ENCODE data around the gene SUN1.

SUN1 gene

DNA sequence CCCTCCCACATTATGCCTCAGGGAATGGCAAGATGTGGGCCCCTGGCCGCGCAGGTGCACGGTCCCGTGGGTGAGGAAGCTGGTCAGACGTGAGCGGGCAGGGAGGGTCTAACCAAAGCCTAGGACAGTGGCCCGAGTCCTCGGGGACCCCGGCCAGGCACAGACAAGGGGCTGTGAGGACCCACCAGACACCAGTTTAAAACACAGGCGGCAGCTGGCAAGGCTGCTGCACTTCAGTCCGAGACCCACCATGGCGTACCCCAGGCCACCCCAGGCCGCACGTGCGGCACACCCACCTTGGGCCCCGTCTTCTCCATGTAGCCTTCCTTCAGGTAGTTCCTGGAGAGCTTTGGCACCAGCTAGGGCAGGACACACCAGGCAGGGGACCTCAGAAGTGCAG is 67.5 kb downstream of the SUN1 start:
- no peak for DNase-seq (ENCODE audit: low read depth)
- no peak for TF ChIP-seq POLR2A (IDR thresholded peaks at IDR 0.05; ENCODE audit: extremely low read depth, insufficient read length)
- TF ChIP-seq, protein P1, sequence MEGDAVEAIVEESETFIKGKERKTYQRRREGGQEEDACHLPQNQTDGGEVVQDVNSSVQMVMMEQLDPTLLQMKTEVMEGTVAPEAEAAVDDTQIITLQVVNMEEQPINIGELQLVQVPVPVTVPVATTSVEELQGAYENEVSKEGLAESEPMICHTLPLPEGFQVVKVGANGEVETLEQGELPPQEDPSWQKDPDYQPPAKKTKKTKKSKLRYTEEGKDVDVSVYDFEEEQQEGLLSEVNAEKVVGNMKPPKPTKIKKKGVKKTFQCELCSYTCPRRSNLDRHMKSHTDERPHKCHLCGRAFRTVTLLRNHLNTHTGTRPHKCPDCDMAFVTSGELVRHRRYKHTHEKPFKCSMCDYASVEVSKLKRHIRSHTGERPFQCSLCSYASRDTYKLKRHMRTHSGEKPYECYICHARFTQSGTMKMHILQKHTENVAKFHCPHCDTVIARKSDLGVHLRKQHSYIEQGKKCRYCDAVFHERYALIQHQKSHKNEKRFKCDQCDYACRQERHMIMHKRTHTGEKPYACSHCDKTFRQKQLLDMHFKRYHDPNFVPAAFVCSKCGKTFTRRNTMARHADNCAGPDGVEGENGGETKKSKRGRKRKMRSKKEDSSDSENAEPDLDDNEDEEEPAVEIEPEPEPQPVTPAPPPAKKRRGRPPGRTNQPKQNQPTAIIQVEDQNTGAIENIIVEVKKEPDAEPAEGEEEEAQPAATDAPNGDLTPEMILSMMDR (IDR thresholded peaks at IDR 0.05; ENCODE audit: low read depth, low read length) = no peak
- TF ChIP-seq MYC (IDR thresholded peaks at IDR 0.05; ENCODE audit: low read depth, low read length) = no peak
- no peak for TF ChIP-seq MAX (IDR thresholded peaks at IDR 0.05; ENCODE audit: low read depth, low read length)
- no peak overlapping the region for H3K4me3 ChIP-seq (ENCODE audit: low read depth, low read length)

DNA sequence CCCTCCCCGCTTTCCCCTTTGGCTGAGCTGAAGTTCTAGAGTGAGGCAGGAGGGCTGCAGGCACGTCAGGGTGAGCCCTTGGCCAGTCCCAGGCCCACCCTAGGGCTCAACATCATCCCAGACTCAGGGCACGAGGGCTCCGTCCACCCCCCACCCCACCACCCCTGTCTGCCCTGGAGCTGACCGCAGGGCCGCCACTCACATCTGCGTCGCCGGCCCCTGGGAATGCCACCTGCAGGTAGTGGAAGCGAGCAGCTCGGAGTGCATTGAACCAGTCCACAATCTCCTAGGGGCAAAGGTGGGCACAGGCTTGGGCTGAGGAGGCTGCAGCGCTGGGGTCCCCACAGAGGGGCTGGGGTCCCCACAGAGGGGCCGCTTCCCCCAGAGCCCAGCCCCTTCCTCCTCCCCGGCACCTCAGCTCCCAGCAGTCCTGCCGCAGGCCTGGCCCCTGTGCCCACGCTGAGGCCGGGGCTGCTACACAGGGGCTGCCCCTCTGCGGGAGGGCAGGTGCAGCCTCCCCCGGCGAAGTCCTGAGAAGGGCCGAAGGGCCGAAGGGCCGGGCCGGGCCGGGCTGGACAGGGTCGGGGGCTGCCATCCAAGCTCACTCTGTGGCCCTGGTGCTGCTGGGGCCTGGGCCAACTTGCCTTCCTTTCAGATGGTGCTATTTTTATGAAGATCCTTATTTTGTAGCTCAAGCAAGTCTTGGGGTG is 68.2 kb downstream of the SUN1 start:
- no peak for TF ChIP-seq MAX (IDR thresholded peaks at IDR 0.05; ENCODE audit: low read depth, low read length)
- DNase-seq (ENCODE audit: low read depth) = no peak
- no peak overlapping the region for H3K4me3 ChIP-seq (ENCODE audit: low read depth, low read length)

DNA sequence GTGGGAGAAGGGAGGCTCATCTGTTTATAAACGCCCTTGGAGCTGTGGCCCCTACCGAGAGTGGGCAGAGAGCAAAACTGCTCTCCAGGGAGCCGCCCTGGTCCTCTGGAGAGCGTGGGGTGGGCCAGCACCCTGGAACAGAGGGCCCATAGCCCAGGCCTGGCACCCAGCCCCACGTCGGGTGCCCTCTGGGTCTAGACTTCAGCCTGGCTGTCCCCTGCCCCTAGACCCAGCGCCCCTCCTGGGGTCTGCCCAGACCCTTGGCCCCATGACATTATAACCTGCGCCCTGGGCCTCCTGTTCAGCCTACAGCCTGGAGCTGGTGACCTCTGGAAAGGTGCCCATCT is 68.7 kb downstream of the SUN1 start:
- no peak overlapping the region for H3K4me3 ChIP-seq (ENCODE audit: low read depth, low read length)
- DNase-seq (ENCODE audit: low read depth) = no peak
- TF ChIP-seq MYC (IDR thresholded peaks at IDR 0.05; ENCODE audit: low read depth, low read length) (no peak), MAX (IDR thresholded peaks at IDR 0.05; ENCODE audit: low read depth, low read length) (no peak), POLR2A (IDR thresholded peaks at IDR 0.05; ENCODE audit: extremely low read depth, insufficient read length) (no peak)

DNA sequence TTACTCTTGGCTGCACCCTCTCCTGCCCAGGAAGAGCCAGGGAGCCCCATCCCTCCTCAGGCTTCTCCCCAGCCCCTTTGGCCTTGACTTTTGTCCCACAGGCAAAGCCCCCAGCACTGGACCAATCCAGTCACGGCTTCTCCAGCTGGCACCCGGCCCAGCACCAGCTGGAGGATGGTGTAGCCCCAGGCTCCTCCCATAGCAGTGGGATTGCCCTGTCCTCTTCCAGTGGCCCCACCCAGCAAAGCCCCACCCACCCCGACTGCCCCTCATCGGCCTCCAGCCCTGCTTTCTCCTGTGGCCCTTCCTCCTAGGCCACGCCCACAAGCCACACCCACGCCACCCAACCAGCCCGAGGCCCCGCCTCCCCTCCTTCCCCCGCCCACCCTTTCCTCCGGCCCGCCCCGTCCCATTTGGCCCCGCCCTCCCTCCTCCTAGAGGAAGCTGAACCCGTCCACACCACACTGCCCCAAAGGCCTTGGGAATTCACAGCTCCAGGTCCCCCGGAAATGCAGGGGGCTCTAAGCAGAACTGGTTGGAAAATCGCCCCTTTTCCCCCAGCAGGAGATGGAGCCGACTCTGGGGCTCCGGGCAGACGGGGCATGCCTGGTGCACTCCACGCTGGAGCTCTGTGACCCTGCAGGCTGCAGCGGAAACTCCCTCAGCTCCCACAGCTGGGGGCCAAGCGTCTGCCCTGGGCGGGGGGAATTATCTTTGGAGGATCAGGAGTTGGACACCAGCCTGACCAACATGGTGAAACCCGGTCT is 69.3 kb downstream of the SUN1 start:
- DNase-seq (ENCODE audit: low read depth) = peak; percentile 88
- no peak overlapping the region for H3K4me3 ChIP-seq (ENCODE audit: low read depth, low read length)
- TF ChIP-seq MYC (IDR thresholded peaks at IDR 0.05; ENCODE audit: low read depth, low read length) (no peak), MAX (IDR thresholded peaks at IDR 0.05; ENCODE audit: low read depth, low read length) (no peak)
- TF ChIP-seq, protein P1 (IDR thresholded peaks at IDR 0.05; ENCODE audit: low read depth, low read length) = no peak

DNA sequence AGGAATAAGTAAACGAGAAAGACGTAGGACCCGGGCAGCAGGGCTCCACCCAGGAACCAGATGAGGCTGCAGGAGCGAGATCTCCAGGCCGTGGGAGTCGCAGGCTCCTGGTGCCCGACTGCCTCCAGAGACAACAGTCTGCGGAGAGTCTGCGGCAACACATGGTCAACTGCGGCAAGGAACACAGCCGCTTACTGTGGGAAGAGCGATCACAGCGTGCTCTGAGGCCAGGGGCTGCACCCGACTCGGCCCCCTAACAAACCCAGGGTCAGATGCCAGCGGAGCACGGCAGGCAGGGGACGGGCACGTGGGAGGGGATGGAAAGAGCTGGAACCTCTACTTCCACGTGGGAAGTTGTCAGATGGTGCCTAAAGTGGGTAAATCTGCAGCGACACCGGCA is 70.7 kb downstream of the SUN1 start:
- TF ChIP-seq, protein P1 (IDR thresholded peaks at IDR 0.05; ENCODE audit: low read depth, low read length) = no peak
- TF ChIP-seq MAX (IDR thresholded peaks at IDR 0.05; ENCODE audit: low read depth, low read length) (no peak), POLR2A (IDR thresholded peaks at IDR 0.05; ENCODE audit: extremely low read depth, insufficient read length) (no peak), MYC (IDR thresholded peaks at IDR 0.05; ENCODE audit: low read depth, low read length) (no peak)
- H3K4me3 ChIP-seq (ENCODE audit: low read depth, low read length) = no peak overlapping the region
- DNase-seq (ENCODE audit: low read depth) = no peak

GRCh38 chr7:903921-904755 is 71.9 kb downstream of the SUN1 start:
- no peak for TF ChIP-seq MYC (IDR thresholded peaks at IDR 0.05; ENCODE audit: low read depth, low read length)
- no peak for TF ChIP-seq MAX (IDR thresholded peaks at IDR 0.05; ENCODE audit: low read depth, low read length)
- no peak for TF ChIP-seq POLR2A (IDR thresholded peaks at IDR 0.05; ENCODE audit: extremely low read depth, insufficient read length)
- TF ChIP-seq, protein P1 (IDR thresholded peaks at IDR 0.05; ENCODE audit: low read depth, low read length) = no peak
- peak overlapping the region; percentile 28 for H3K4me3 ChIP-seq (ENCODE audit: low read depth, low read length)
- DNase-seq (ENCODE audit: low read depth) = peak; percentile 37

Data from NB4 (cell line).